Endothelial cell of umbilical vein (primary cell): ENCODE data around the gene SLC25A44. TPM values are rescaled to one million over a fixed set of nuclear protein-coding genes. Genes with fewer than 3 reads are reported as not detected.

Source experiments
- BruUV-seq: library from RNA; stranded (reverse); fragments of 400-500 nt; replicated peaks from 2 replicates; lab custom pipeline; 2021; lab: Mats Ljungman, UMichigan
- CTCF ChIA-PET: fragments of 300-600, 350-600 bp; sonication (Branson Sonifier 250); formaldehyde crosslinking; loops from one replicate; lab custom pipeline; 2021; ENCODE audit warnings: antibody characterized with exemption, inconsistent platforms; lab: Charles Lee
- POLR2A ChIA-PET: fragments of 300-600, 350-600 bp; sonication (Branson Sonifier 250); formaldehyde crosslinking; loops from one replicate; lab custom pipeline; 2021; ENCODE audit warnings: antibody characterized with exemption, inconsistent platforms; lab: Charles Lee
- DNase-seq: peaks from one replicate; pipeline ENCODE4 v3.0.0-alpha.2; 2011; ENCODE audit warnings: low read depth, low spot score
- FAIRE-seq: peaks from 2 replicates; lab custom pipeline; 2011; peaks lifted over from hg19 to GRCh38; lab: Jason Lieb, UNC
- H2AFZ ChIP-seq: 2 replicates; pipeline ENCODE4 v1.6.0; 2012; ENCODE audit warnings: low read depth, low read length, control low read depth, inconsistent platforms
- H3K27ac ChIP-seq: 2 replicates; pipeline ENCODE4 v1.5.1; 2011; ENCODE audit warnings: low read depth, mild to moderate bottlenecking, control low read depth, low read length, moderate library complexity; ENCODE audit not compliant: insufficient read depth
- H3K27me3 ChIP-seq, 2 experiments: 2 replicates each; pipeline versions ENCODE4 v1.6.0 to v1.6.1; 2011; ENCODE audit warnings: low read length in 2 of 2, mixed read lengths in 1 of 2; ENCODE audit not compliant: control insufficient read depth in 2 of 2, insufficient read depth in 2 of 2
- H3K36me3 ChIP-seq, 2 experiments: 2 replicates in 1 of 2; 3 replicates in 1 of 2; pipeline ENCODE4 v1.5.1; 2011; ENCODE audit warnings: low read length in 2 of 2, mild to moderate bottlenecking in 1 of 2, moderate library complexity in 1 of 2; ENCODE audit not compliant: control insufficient read depth in 2 of 2, insufficient read depth in 2 of 2; ENCODE audit errors: extremely low read depth in 1 of 2
- H3K4me1 ChIP-seq: 3 replicates; pipeline ENCODE4 v1.5.1; 2011; ENCODE audit warnings: mild to moderate bottlenecking, low read length; ENCODE audit not compliant: control insufficient read depth, insufficient read depth; ENCODE audit errors: extremely low read depth
- H3K4me2 ChIP-seq: 2 replicates; pipeline ENCODE4 v1.6.1; 2011; ENCODE audit warnings: low read length, control low read depth, mixed read lengths; ENCODE audit not compliant: insufficient read depth
- H3K4me3 ChIP-seq, 3 experiments: fragments of 200-600 bp in 1 of 3; sonication (generic), shearing (Covaris generic) in 1 of 3; replicated peaks in 1 of 3; 2 replicates each; pipeline ENCODE4 v1.5.1; 2011 to 2016; ENCODE audit warnings: control low read depth in 3 of 3, low read length in 3 of 3, mild to moderate bottlenecking in 2 of 3, inconsistent platforms in 1 of 3, low read depth in 1 of 3, moderate library complexity in 1 of 3; ENCODE audit not compliant: insufficient read depth in 1 of 3
- H3K79me2 ChIP-seq: 2 replicates; pipeline ENCODE4 v1.6.0; 2012; ENCODE audit warnings: low read length, inconsistent platforms; ENCODE audit not compliant: control insufficient read depth, insufficient read depth
- H3K9ac ChIP-seq: replicated peaks from 2 replicates; pipeline ENCODE3; 2011; ENCODE audit warnings: low read length, control low read depth; ENCODE audit not compliant: insufficient read depth; ENCODE audit errors: extremely low read depth
- H3K9me1 ChIP-seq: replicated peaks from 3 replicates; pipeline ENCODE4 v1.6.0; 2011; ENCODE audit warnings: mild to moderate bottlenecking, low read length; ENCODE audit not compliant: control insufficient read depth, insufficient read depth; ENCODE audit errors: extremely low read depth
- H3K9me3 ChIP-seq: replicated peaks from 2 replicates; pipeline ENCODE4 v1.5.1; 2012; ENCODE audit warnings: low read length, inconsistent platforms; ENCODE audit not compliant: control insufficient read depth, insufficient read depth
- H4K20me1 ChIP-seq: replicated peaks from 2 replicates; pipeline ENCODE3; 2011; ENCODE audit warnings: mild to moderate bottlenecking, low read length; ENCODE audit not compliant: control insufficient read depth, insufficient read depth; ENCODE audit errors: extremely low read depth
- EZH2 ChIP-seq: IDR thresholded peaks from 2 replicates; pipeline ENCODE4 v1.6.1; 2012; ENCODE audit warnings: borderline replicate concordance, low read depth, mild to moderate bottlenecking, moderate library complexity, low read length, inconsistent platforms; ENCODE audit not compliant: severe bottlenecking
- FOS ChIP-seq: IDR thresholded peaks from 2 replicates; pipeline ENCODE4 v1.6.1; 2011; ENCODE audit warnings: mild to moderate bottlenecking, low read length, moderate library complexity, borderline replicate concordance; ENCODE audit not compliant: insufficient read depth
- GATA2 ChIP-seq: IDR thresholded peaks from 2 replicates; pipeline ENCODE4 v1.7.0; 2011; ENCODE audit warnings: low read depth, mild to moderate bottlenecking, moderate library complexity, mixed read lengths, low read length; ENCODE audit not compliant: insufficient read length, insufficient read depth
- JUN ChIP-seq: IDR thresholded peaks from 2 replicates; pipeline ENCODE4 v1.6.1; 2011; ENCODE audit warnings: borderline replicate concordance, low read depth; ENCODE audit not compliant: insufficient read length, insufficient read depth
- MAX ChIP-seq: IDR thresholded peaks from 2 replicates; pipeline ENCODE4 v1.6.1; 2011; ENCODE audit not compliant: insufficient read depth, insufficient read length
- MYC ChIP-seq: IDR thresholded peaks from one replicate; pipeline ENCODE4 v1.6.1; 2011; ENCODE audit warnings: mild to moderate bottlenecking, low read depth, low read length
- POLR2A ChIP-seq: IDR thresholded peaks from 2 replicates; pipeline ENCODE4 v1.6.1; 2012; ENCODE audit warnings: low read depth, mild to moderate bottlenecking, control low read depth, low read length
- POLR2AphosphoS5 ChIP-seq: IDR thresholded peaks from 2 replicates; pipeline ENCODE4 v1.6.1; 2012; ENCODE audit warnings: low read depth, mild to moderate bottlenecking, control low read depth, low read length, moderate library complexity; ENCODE audit not compliant: insufficient read depth
- dilution Hi-C: fragments of 300-500 bp; cut with MboI; formaldehyde crosslinking; loops from one replicate; pipeline ENCODE4 v1.15.0; 2019; ENCODE audit warnings: low sequenced_read_pairs; ENCODE audit not compliant: extremely low pct_ligation_motif_present
- intact Hi-C: fragments of 100-400 bp; cut with micrococcal nuclease; formaldehyde crosslinking; loops from one replicate; pipeline ENCODE4 v1.10.0; 2022
- polyA plus RNA-seq, 4 experiments: library from polyadenylated mRNA; depleted of rRNA in 3 of 4; stranded (reverse) in 3 of 4; unstranded in 1 of 4; fragments of >200 nt; gene quantifications; 2 replicates each; pipeline versions ENCODE4 v1.2.1 to v1.2.3, GENCODE V29; 2011 to 2012; ENCODE audit warnings: missing spikeins in 1 of 4
- total RNA-seq: library from RNA; stranded (reverse); gene quantifications from 2 replicates; pipeline ENCODE4 v1.2.3, GENCODE V29; 2021
- TF ChIP-seq, protein P1 (sequence below), 2 donors: IDR thresholded peaks; 1 replicate in 1 of 2; 2 replicates in 1 of 2; pipeline ENCODE4 v1.5.1; 2011; ENCODE audit warnings: low read length in 2 of 2, mild to moderate bottlenecking in 2 of 2, moderate library complexity in 2 of 2, control low read depth in 1 of 2, inconsistent platforms in 1 of 2, low read depth in 1 of 2; ENCODE audit not compliant: insufficient read depth in 1 of 2; ENCODE audit errors: extremely low read depth in 1 of 2

Gene SLC25A44
- total and polyA plus RNA-seq, 2 donors (not counting 3 experiments of a cell fraction or from before 2014, with no cell fraction given) = 24.0 to 30.6 TPM

DNA sequence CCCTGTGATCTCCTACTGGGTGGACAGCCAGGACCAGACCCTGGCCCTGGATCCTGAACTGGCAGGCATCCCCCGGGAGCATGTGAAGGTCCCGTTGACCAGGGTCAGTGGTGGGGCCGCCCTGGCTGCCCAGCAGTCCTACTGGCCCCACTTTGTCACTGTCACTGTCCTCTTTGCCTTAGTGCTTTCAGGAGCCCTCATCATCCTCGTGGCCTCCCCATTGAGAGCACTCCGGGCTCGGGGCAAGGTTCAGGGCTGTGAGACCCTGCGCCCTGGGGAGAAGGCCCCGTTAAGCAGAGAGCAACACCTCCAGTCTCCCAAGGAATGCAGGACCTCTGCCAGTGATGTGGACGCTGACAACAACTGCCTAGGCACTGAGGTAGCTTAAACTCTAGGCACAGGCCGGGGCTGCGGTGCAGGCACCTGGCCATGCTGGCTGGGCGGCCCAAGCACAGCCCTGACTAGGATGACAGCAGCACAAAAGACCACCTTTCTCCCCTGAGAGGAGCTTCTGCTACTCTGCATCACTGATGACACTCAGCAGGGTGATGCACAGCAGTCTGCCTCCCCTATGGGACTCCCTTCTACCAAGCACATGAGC is 17.2 kb upstream of the SLC25A44 start:
- no peaks in the 10 kb centered on the region for H3K9me1 ChIP-seq
- ChIA-PET POLR2A (no interaction called here), CTCF (interaction anchor here (0.5 to 1.1 kb wide), 3 partner anchors 17 to 523 kb away, joined by 3 read pairs; no protein-coding TSS in a partner anchor)
- H2AFZ ChIP-seq = no peak overlapping the region
- no peaks in the 10 kb centered on the region for H3K9me3 ChIP-seq
- dilution Hi-C loops (no loop called here), intact Hi-C loops (no loop called here)
- H3K4me1 ChIP-seq = no peaks in the 10 kb centered on the region
- no peaks in the 10 kb centered on the region for H3K36me3 ChIP-seq
- no peaks in the 10 kb centered on the region for H4K20me1 ChIP-seq
- no peaks in the 10 kb centered on the region for H3K79me2 ChIP-seq
- FAIRE-seq = no peak
- H3K27ac ChIP-seq = no peak overlapping the region
- no peak overlapping the region for H3K4me2 ChIP-seq
- H3K27me3 ChIP-seq = peaks cover 0 to 4% of the 10 kb centered on the region in 2 experiments
- no peak for TF ChIP-seq MAX
- TF ChIP-seq MYC = no peak
- no peak for TF ChIP-seq POLR2AphosphoS5
- no peak for TF ChIP-seq EZH2
- no peak for TF ChIP-seq POLR2A
- TF ChIP-seq FOS = no peak
- no peak for TF ChIP-seq JUN
- TF ChIP-seq, protein P1, sequence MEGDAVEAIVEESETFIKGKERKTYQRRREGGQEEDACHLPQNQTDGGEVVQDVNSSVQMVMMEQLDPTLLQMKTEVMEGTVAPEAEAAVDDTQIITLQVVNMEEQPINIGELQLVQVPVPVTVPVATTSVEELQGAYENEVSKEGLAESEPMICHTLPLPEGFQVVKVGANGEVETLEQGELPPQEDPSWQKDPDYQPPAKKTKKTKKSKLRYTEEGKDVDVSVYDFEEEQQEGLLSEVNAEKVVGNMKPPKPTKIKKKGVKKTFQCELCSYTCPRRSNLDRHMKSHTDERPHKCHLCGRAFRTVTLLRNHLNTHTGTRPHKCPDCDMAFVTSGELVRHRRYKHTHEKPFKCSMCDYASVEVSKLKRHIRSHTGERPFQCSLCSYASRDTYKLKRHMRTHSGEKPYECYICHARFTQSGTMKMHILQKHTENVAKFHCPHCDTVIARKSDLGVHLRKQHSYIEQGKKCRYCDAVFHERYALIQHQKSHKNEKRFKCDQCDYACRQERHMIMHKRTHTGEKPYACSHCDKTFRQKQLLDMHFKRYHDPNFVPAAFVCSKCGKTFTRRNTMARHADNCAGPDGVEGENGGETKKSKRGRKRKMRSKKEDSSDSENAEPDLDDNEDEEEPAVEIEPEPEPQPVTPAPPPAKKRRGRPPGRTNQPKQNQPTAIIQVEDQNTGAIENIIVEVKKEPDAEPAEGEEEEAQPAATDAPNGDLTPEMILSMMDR (IDR thresholded peaks at IDR 0.05; ENCODE audit: extremely low read depth in 1 of 2, insufficient read depth in 1 of 2, low read depth in 1 of 2, low read length in 2 of 2) = no peak
- TF ChIP-seq GATA2 = no peak
- H3K9ac ChIP-seq = no peak overlapping the region
- H3K4me3 ChIP-seq = no peak overlapping the region
- BruUV-seq = no TSS peak
- DNase-seq = no peak
